Measurements from ENCODE around the gene KLRF1.

KLRF1 gene, protein sequence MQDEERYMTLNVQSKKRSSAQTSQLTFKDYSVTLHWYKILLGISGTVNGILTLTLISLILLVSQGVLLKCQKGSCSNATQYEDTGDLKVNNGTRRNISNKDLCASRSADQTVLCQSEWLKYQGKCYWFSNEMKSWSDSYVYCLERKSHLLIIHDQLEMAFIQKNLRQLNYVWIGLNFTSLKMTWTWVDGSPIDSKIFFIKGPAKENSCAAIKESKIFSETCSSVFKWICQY
- 0 to 0.66 (median 0.17) reads per million in 17 experiments for total RNA-seq

DNA sequence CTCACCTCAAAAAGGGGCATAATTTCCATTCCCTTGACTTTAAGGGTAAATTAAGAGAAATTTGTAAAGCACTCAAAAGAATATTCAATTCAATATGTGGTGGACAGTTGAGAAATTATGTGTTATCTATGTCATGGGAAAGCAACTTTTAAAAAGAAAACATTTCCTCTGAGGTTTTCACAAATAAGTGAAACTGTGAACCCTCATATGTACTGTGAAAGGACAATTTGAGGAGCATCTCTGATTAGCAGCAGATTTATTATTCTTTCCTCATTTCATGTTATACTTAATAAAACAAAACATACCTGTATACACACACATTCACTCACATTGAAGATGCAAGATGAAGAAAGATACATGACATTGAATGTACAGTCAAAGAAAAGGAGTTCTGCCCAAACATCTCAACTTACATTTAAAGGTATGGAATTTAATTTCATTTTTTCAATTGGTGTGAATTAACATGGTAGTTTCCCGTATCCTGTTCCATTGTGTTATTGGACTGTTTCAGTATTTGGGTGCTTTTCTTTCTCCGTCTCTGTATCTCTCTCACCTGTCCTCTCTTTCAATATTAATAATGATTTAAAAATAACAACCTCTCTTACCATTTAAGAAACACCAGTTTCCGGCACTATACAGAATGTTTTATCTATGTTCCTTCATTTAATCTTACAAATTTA is at the start of gene KLRF1:
KLRF1 (plus strand) TSS at position 273 of the 680 bp plus-strand sequence; CDS start at position 337, 64 bp downstream.
- no peak for DNase-seq

DNA sequence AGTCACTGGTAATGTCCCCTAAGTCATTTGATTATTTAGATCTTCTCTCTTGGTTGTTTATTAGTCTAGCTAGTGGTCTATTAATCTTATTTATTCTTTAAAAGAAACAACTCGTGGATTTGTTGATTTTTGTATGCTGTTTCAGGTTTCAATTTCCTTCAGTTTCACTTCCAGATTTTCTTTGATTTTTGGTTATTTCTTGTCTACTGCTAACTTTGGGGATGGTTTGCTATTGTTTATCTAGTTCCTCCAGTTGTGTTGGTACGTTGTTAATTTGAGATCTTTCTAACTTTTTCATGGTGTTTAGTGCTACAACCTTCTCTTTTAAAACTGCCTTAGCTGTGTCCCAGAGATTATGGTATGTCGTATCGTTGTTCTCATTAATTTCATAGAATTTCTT is 48.1 kb upstream of the KLRF1 start:
- peak in 2 of 4 experiments; percentile 13 to 29 for DNase-seq

DNA sequence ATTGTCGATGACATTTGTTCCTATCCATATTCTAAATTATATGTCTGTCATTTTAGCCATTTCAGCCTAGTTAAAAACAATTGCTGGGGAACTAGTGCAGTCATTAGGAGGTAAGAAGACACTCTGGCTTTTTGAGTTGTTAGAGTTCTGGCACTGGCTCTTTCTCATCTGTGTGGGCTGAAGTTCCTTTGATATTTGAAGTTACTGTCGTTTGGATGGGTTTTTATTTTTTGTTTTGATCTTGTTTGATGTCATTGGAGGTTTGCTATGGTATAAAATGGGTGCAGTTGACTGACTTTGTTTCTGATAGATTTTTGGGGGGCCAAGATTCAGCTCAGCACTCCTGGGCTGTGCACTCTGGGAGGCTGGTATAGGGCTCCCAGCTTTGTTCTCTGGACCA is 45.9 kb upstream of the KLRF1 start:
- DNase-seq, result no peak

DNA sequence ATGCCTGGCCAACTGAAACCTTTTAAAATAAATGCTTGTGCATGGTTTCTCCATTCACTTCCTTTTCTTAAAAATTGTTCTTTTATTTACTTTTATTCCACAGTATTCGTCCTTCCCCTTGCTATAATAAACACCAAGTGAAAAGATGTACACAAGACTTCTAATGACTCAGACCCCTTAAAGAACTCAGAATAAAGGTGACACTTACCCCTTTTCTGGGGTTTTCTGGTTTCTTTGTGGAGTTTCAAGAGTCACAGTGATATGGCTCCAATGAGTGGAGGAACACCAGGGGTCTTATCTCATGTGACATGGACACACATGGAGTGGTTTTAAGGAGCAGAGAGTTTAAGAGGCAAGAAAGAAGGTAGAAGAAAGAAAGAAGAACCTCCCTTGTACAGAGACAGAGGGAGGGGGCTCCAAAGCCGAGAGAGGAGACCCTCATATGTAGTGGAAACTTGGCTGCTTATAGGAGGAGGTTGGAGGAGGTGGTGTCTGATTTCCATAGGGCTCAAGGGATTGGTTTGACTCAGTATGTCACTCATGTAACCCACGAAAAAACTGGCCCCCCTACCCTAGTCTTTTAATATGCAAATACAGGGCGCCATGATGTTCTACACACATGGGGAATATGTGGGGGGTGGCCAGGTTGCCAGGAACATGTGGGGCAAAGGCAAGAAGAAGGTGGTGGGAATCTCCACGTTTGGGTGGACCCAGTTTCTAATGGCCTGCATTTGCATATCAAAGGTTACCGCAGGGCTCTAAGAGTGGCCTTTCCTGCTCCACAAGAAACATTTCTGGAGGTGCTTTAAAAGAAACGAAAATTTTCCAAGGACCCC is 44.5 kb upstream of the KLRF1 start:
- no peak for DNase-seq

DNA sequence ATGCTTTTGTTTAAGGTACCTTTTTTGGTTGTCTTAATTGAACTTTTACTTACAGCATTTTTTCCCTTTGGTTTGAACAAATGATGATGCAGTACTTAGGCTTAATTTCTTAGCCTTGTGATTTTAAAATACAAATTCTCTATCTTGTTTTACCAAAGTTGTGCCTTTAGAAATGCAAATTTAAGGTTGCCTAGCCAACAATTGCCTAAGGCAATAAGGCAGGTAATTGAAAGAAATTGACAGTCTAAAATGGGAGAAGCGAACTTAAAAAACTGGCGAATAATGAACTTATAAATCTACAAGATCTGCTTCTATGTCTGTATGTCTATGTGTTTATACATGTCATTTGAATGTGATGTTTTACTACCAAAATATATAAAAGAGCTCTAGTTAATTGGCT is 43.0 kb upstream of the KLRF1 start:
- DNase-seq, result no peak

DNA sequence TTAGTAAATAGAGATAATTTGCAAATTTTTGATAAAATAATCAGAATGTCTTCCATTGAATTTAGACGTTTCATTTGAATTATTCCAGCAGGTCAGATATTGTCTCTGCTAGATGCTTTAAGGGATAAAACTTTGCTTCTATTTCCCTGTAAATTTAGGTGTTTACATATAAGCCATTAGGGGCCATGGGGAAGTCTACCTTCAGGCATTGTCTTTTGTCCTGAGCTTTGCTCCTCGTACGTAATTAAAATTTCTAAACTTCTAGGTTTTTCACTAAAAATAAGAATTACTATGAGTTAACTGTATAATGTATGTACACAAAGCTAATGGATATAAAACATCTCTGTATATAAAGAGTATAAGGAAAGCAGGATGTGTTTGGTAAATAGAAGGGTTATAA is 42.5 kb upstream of the KLRF1 start:
- no peak for DNase-seq

DNA sequence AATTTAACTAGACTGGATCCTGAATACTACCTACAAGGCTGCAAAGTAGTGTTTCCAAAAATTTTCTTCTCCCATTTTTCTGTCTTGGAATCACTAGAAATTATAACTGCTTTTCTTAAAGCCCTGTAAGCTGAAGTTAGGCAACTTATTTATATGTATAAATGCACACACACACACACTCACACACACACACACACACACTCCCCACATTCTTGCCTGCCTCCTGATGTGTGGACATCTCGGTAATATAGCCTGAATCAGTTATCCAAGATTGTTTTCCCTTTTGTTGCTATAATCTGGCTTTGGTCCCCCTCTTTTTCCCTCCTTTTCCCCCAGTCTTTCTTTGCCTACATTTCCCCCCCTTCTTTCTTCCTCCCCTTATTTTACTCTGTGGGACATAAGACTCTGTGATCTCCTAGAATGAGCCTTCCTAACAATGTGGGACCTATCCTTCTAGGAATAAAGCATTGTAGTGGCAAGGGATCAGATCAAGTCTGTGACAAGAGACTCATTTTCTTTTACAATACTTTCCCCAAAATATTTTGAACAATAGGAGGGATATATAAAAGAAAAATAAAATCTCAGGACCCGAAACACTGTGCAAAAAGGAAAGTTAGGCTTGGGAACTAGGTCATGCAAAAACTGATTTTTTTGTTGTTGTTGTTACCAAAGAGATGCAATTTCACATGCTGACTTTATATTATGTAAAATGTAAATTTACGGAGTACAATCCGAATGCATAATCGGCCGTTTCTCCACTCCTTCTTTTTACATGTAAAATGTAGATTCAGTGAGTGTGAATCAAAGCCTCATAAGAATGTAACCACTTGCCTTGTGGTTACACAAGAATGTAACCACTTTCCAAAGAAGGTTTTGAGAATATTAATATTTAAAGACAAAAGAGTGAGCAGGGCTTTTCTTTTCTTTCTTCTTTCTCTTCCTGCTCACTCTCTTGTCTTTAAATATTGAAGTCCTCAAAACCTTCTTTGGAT is 40.3 kb upstream of the KLRF1 start:
- DNase-seq, result no peak

DNA sequence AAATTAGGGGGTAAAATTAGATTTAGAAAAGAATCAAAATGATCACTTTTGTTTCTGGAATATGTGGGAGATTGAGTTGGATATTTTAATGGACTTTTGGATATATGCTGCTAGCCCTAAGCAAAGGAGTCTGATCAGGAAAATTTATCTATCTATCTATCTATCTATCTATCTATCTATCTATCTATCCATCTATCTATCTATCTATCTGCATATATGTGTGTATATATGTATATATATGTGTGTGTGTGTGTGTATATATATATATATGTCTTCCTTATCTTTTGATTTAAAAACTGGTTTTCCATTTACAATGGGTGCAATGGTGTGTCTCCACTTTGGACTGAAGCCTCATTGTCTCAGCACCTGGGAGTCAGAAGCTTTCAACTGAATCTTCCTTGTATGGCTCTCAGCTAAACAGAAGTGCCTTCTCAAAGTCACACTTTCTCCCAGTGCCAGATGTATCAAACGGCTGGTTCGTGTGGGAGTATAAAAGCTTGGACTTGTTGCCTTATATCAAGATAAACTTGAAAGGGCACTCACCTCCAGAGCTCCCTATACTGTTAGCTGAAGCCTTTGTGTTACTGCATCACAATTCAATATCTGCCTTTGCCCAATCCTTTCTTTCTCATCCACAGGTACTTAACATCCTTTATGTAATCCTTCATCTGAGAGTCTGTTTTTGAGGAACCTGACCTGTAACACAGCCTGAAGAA is 34.9 kb upstream of the KLRF1 start:
- no peak for DNase-seq

DNA sequence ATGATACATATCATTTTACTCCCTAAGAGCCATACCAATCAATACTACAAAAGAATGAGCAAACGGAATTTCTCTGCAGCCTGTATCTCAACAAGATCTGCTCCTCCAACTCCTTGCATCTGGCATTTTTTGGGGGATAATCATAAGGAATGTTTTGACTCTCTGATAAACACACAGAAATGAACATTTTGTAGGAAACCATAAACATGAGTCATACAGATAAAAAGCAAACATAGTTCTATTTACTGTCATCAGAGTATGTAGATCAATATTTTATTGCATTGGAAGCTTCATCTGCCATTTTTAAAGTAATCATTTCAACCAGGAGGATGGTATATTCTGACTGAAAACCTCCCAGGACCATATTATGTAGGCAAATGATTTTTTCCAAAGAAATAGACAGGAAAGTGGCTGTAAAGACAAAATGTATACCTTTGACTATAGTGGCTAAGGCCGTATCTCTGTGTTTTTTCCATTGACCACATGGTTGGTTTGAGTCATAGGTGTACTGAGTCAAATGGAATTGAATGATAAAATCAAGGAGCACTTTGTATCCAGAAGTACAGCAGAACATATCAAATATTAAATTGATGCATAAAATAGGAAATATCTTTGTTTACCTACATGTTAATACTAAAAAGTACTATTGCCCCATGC is 34.2 kb upstream of the KLRF1 start:
- no peak for DNase-seq

DNA sequence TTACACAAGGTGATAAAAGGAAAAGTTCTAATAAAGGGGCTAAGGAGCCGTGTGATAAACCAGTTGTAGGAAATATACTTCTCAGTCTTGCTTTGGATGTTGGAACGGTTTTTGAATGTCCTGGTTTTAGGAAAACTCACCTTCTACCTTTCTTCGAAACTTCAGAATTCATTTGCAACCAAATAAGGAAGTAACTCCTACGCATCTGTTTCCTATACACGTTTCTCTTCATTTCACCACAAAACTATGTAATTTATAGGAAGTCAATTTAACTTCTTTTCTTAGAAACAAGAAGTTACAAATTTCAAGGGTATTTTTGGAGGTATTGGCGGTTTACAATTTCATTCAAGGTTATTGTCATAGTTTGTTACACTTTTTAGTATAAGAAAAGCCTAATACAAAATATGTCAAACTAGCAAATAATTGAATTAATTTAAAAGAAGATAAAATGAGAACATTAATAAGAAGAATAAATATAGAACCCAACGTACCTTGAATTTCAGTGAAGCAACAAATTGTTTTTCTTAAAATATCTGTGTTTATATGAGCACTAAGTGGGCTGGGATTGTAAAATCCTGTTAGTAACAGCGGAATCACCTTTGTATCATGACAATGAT is 33.4 kb upstream of the KLRF1 start:
- peak; percentile 18 to 90 (median 58) for DNase-seq

DNA sequence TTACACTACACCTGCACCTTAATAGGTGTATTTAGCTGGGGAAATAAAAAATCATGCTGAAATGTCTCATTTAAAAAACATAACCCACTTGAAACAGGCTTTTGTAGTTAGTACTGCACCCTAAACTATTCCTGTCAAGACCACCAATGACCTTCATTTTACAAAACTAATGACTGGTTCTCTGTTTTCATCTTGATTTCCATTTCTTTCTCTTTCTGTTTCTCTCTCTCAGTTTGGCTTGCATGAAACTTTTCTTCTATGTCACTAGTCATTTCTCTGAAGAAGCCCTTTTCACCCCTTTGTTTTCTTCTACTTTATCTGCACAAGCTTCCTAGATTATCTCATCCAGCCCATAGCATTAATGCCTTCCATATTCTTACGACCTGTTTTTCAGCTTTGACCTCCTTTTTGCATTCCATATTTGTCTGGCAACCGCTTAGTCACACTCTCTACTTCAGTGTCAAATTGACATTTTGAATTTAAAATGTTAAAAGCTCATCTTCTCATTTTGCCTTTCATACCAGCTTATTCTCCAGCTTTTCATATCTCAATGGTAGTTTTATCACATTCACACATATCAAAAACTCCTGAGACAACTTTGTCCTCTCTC is 32.7 kb upstream of the KLRF1 start:
- DNase-seq, result no peak

DNA sequence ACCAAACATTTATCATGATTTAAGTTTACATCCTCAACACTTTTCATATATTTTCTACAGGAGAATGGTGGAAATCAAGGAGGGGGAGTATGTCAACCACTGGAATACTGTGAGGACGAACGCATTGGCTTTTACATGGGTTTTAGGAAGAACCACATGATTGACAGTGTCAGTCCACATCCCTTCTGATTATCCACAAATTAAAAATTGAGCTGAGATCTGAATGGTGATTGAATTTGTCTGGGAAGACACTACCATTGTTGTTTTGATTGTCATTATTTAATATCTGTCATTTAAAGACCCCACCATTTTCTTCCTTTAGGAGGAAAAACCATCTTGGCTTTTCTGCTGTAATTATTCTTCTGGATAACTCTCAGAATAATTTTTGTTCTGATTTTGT is 31.3 kb upstream of the KLRF1 start:
- DNase-seq, result no peak

DNA sequence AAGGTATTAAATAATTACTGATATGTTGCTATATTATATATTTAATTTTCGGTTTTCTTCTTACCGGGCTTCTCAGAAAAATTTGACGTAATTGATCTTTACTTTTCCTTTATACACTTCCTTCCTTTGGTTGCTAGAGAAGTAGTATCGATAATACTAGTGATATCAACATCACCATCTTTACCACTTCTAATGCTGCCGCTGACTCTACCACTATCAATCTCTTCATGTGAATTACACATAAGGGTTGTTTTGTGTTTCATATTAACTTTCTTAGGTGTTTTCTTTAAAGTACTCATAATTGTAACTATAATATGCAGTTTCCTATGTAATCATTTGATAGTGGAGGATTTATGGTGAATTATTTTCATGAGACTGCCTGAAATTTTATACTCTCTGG is 30.9 kb upstream of the KLRF1 start:
- DNase-seq, result no peak

DNA sequence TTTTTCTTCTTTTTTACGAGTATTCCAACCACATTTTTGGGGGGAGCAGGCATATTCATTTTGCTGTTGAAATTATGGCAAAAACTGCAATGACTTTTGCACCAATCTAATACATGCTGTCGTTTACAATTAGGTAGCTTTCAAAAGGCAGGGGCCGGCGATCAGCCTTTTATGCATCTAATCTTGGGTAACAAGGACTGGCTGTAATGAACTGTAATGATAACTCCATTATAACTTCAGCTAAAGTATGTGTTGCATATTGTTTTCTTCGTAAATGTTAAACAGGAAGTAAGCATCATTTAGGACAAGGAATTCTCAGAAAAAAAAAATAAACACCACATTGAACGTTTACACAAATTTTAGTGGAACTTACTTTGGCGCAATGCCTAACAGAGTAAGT is 30.3 kb upstream of the KLRF1 start:
- DNase-seq, result no peak

DNA sequence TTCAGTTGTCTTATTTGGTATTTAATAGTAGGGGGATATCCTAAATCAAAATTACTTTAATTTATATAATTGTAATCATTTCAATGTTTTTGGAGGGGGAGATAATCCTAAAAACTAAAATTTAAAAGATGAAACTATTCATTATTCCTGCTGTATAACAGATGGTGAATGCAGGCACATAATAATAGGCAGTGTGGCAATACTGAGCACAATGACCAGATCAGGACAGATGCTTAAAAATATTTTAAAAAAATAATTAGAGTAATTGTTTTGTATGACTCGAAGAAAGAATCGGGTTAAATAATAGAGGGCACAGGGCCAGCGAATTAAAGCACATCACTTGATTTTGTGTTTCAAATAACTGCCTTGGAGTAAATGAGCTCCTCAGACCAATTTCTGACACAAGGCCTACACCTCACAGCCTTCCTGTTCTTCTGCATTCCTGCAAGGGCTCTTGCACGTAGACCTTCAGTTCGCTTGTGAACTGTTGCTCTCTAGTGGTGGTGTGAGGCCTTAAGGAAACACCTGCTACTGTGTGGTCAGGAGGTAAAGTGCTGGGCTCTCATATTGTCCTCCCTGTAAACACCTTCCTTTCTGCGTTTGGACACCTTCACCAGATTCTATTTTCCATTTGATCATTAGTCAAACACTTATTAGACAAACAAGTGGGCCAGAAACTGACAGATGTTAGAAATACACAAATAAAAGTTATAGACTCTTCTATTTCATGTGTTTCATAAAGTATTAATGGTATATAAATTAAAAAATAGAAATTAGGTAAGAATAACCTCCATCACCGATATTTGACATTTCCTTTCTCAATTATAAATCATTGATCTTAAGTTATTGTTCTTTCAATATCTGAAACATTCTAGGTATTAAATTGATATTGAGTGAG is 29.3 kb upstream of the KLRF1 start:
- DNase-seq, result peak; percentile 31 to 61 (median 57)

DNA sequence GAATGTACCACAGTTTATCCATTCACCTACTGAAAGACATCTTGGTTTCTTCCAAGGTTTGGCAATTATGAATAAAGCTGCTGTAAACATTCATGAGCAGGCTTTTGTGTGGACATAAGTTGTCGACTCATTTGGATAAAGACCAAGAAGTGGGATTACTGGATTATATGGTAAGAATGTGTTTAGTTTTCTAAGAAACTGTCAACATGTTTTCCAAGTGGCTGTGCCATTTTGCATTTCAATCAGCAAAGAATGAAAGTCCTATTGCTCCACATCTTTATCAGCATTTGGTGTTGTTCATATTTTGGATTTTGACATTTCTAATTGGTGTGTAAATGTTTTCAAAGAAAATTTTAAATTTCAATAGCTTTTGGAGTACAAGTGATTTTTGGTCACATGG is 27.3 kb upstream of the KLRF1 start:
- DNase-seq, result no peak

DNA sequence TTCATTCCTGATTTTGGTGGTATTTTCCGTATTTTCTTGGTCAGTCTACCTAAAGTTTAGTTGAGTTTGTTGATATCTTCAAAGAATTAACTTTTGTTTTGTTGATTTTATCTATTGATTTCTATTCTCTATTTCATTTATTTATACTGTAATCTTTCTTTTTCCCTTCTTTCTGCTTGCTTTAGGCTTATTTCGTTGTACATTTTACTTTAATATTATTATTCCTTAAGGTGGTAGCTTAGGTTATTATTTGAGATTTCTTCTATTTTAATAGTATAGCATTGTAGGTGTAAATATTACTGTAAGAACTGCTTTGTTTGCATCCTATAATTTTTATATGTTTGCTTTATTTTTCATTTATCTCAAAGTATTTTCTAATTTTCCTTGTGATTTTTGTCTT is 21.4 kb upstream of the KLRF1 start:
- no peak for DNase-seq

DNA sequence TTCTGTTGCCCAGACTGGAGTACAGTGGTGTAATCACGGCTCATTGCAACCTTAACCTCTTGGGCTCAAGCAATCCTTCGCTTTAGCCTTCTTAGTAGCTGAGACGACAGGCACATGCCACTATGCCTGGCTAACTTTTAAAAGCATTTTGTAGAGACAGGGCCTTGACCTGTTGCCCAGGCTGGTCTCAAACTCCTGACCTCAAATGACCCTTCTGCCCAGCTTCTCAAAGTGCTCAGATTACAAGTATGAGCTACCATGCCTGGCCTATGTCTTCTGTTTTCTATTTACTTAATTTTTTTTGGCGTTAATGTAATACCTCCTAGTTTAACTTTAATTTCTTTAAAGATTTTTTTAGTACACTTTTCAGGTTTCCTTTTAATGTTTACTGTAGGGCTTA is 20.6 kb upstream of the KLRF1 start:
- no peak for DNase-seq

DNA sequence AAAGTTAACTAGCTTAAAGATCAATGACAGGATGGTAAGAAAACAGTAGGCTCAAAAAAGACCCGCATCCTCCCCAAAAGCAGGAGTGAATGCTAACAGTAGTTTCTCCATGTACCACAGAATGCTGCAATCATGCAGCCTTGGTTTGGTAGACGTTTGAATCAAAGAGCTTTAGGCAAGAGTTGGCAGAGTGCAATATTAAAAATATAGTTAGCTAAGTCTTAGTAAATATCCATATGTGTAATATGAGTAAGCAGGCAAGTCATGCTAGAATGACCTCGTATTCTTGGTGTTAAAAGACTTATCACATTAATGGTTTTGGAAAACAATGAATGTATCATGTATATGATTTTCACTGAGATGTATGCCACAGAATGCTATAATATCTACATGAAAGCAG is 18.8 kb upstream of the KLRF1 start:
- DNase-seq, result peak; percentile 5 to 53 (median 22)
